Inferior parietal cortex (tissue), 1 donor: ENCODE data around the gene FMN1.
"Not testable (repeated sequence)": the region's sequence is repeated elsewhere in the genome, so short reads cannot be mapped to it uniquely, and the experiment has no call there.

Experiments
- DNase-seq: peaks from one replicate; pipeline ENCODE4 v3.0.0-alpha.2; 2016; ENCODE audit errors: extremely low spot score

Gene FMN1

GRCh38 chr15:32977506-32977905, 217.0 kb downstream of the FMN1 start:
- no peak for DNase-seq

- DNase-seq: no peak
Measured at GRCh38 chr15:32974691-32975090, 219.8 kb downstream of the FMN1 start.

GRCh38 chr15:32972686-32973085, 221.8 kb downstream of the FMN1 start:
- no peak for DNase-seq

- no peak for DNase-seq
Measured at GRCh38 chr15:32970847-32971246, 223.7 kb downstream of the FMN1 start.

GRCh38 chr15:32967521-32967920, 227.0 kb downstream of the FMN1 start:
- no peak for DNase-seq

- no peak for DNase-seq
Measured at GRCh38 chr15:32966512-32966911, 228.0 kb downstream of the FMN1 start.

GRCh38 chr15:32965897-32966296, 228.6 kb downstream of the FMN1 start:
- DNase-seq: no peak

GRCh38 chr15:32959077-32959476, 235.4 kb downstream of the FMN1 start:
- DNase-seq: no peak

GRCh38 chr15:32957219-32957618, 237.3 kb downstream of the FMN1 start:
- DNase-seq: no peak

- DNase-seq: no peak
Measured at GRCh38 chr15:32956711-32957110, 237.8 kb downstream of the FMN1 start.

- peak; percentile 47 for DNase-seq
Measured at GRCh38 chr15:32956006-32956405, 238.5 kb downstream of the FMN1 start.

GRCh38 chr15:32953533-32953910, 241.0 kb downstream of the FMN1 start:
- DNase-seq: no peak

- no peak for DNase-seq
Measured at GRCh38 chr15:32952901-32953532, 241.5 kb downstream of the FMN1 start.

- no peak for DNase-seq
Measured at GRCh38 chr15:32951736-32952464, 242.6 kb downstream of the FMN1 start.

GRCh38 chr15:32950051-32950450, 244.5 kb downstream of the FMN1 start:
- DNase-seq: not testable (repeated sequence)

GRCh38 chr15:32946210-32946609, 248.3 kb downstream of the FMN1 start:
- DNase-seq: no peak

- DNase-seq: no peak
Measured at GRCh38 chr15:32944431-32944830, 250.1 kb downstream of the FMN1 start.

GRCh38 chr15:32943711-32944110, 250.8 kb downstream of the FMN1 start:
- DNase-seq: no peak

- no peak for DNase-seq
Measured at GRCh38 chr15:32942401-32942841, 252.1 kb downstream of the FMN1 start.

- DNase-seq: no peak
Measured at GRCh38 chr15:32941823-32942222, 252.7 kb downstream of the FMN1 start.

GRCh38 chr15:32936976-32937375, 257.5 kb downstream of the FMN1 start:
- DNase-seq: no peak

GRCh38 chr15:32936283-32936918, 258.1 kb downstream of the FMN1 start:
- DNase-seq: peak; percentile 43

- DNase-seq: no peak
Measured at GRCh38 chr15:32935139-32935538, 259.4 kb downstream of the FMN1 start.
